Nephron progenitor cell (in vitro differentiated cells): ENCODE results near the gene CRISPLD2.

Source experiments
- DNase-seq: peaks from one replicate; pipeline ENCODE4 v3.0.0; 2021
- H3K27ac Mint-ChIP-seq: 2 replicates; pipeline ENCODE4 v1.8.0; 2021; ENCODE audit warnings: mild to moderate bottlenecking, moderate library complexity, mixed read lengths
- H3K27me3 Mint-ChIP-seq: 2 replicates; pipeline ENCODE4 v1.8.0; 2021; ENCODE audit warnings: mild to moderate bottlenecking, low read depth, mixed read lengths; ENCODE audit not compliant: poor library complexity
- H3K36me3 Mint-ChIP-seq: 2 replicates; pipeline ENCODE4 v1.8.0; 2021; ENCODE audit warnings: low read depth, mixed read lengths
- H3K4me1 Mint-ChIP-seq: 2 replicates; pipeline ENCODE4 v1.8.0; 2021; ENCODE audit warnings: mixed read lengths
- H3K4me3 Mint-ChIP-seq: 2 replicates; pipeline ENCODE4 v1.8.0; 2021; ENCODE audit warnings: mild to moderate bottlenecking, moderate library complexity, mixed read lengths
- H3K9me3 Mint-ChIP-seq: 2 replicates; pipeline ENCODE4 v1.8.0; 2021; ENCODE audit warnings: mild to moderate bottlenecking, moderate library complexity, mixed read lengths
- TF ChIP-seq, protein P1 (sequence below): fragments of 200-600 bp; sonication (generic); IDR thresholded peaks from 2 replicates; pipeline ENCODE4 v1.5.0; 2021; ENCODE audit warnings: antibody characterized with exemption

CRISPLD2 gene

DNA sequence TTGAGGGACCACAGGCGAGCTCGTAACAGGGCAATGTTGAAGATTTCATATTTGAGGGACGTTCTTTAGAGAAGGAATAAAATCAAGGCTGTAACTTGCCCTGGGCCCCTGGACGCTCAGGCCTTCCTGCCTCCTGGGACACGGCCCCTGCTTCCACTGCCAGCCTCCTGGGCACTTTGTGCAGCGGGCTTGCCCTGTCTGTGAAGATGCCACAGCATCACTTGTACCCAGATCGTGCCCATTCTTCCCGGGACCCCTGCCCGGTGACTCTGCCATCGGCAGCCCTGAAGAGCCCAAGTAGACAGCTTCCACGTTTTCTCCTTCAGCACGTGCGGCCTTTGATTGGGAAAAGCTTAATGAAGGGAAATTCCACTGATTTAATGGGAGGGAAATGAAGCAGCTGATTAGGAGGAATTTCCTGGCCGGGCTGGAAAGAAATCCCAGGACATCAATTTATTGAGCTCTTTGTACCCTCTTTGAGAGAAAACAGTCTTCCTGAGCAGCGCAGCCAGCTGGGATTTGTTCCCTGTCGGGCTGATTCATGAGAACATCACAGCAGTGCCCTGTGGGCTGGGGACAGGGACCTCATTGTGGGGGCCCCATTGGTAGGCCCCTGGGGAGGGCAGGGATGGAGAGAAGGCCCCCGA is 71.5 kb downstream of the CRISPLD2 start:
- H3K9me3 Mint-ChIP-seq, result peaks cover 14% of the 10 kb centered on the region
- DNase-seq, result no peak
- peaks cover 23% of the 10 kb centered on the region for H3K27me3 Mint-ChIP-seq
- H3K4me3 Mint-ChIP-seq, result no peak overlapping the region
- H3K27ac Mint-ChIP-seq, result peak overlapping the region; percentile 42
- no peaks in the 10 kb centered on the region for H3K36me3 Mint-ChIP-seq
- H3K4me1 Mint-ChIP-seq, result peaks cover 40% of the 10 kb centered on the region
- TF ChIP-seq, protein P1, sequence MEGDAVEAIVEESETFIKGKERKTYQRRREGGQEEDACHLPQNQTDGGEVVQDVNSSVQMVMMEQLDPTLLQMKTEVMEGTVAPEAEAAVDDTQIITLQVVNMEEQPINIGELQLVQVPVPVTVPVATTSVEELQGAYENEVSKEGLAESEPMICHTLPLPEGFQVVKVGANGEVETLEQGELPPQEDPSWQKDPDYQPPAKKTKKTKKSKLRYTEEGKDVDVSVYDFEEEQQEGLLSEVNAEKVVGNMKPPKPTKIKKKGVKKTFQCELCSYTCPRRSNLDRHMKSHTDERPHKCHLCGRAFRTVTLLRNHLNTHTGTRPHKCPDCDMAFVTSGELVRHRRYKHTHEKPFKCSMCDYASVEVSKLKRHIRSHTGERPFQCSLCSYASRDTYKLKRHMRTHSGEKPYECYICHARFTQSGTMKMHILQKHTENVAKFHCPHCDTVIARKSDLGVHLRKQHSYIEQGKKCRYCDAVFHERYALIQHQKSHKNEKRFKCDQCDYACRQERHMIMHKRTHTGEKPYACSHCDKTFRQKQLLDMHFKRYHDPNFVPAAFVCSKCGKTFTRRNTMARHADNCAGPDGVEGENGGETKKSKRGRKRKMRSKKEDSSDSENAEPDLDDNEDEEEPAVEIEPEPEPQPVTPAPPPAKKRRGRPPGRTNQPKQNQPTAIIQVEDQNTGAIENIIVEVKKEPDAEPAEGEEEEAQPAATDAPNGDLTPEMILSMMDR, result no peak

DNA sequence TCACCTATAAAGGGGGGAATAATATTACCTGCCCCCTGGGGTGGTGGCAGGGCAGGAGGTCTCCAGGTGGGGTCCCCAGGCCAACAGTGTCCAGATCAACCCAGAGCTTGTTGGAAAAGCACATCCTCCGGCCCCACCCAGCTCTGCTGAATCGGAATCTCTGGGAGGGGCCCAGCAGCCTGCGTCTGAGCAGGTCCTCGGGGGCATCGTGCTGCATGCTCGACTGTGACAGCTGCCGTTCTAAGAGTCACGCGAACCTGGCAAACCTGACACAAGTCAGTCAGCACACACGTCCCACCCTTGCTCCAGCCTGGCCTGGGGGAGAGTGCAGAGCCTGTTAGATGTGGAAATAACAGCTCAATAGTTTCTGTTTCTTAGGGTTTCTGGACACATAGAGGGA is 72.3 kb downstream of the CRISPLD2 start:
- Mint-ChIP-seq H3K9me3 (peaks cover 14% of the 10 kb centered on the region), H3K27me3 (peaks cover 23% of the 10 kb centered on the region), H3K4me1 (peaks cover 32% of the 10 kb centered on the region), H3K36me3 (no peaks in the 10 kb centered on the region), H3K4me3 (no peak overlapping the region), H3K27ac (no peak overlapping the region)
- TF ChIP-seq, protein P1, result no peak
- no peak for DNase-seq

DNA sequence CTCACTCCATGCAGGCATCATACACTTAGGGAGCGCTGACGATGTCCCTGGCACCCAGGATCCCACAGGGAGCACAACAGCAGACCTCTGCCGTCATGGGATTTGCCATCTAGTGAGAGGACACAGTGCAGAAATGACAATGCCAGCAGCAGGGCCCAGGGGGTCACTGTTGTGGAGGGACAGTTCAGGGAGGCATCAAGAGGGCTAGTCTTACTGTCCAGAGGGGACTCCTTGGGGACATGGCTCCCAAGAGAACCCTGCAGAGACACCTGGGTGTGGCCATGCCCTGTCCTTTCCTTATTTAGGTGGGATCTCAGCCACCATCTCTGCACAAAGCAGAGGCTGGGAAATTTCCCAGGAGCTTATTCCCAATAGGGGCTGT is 73.7 kb downstream of the CRISPLD2 start:
- Mint-ChIP-seq H3K27me3 (peaks cover 19% of the 10 kb centered on the region), H3K4me1 (peaks cover 28% of the 10 kb centered on the region), H3K36me3 (no peaks in the 10 kb centered on the region), H3K9me3 (peaks cover 12% of the 10 kb centered on the region), H3K27ac (no peak overlapping the region), H3K4me3 (no peak overlapping the region)
- TF ChIP-seq, protein P1, result no peak
- no peak for DNase-seq

GRCh38 chr16:84893849-84894599 is 74.2 kb downstream of the CRISPLD2 start:
- H3K4me1 Mint-ChIP-seq, result peaks cover 22% of the 10 kb centered on the region

GRCh38 chr16:84895016-84895415 is 75.2 kb downstream of the CRISPLD2 start:
- H3K36me3 Mint-ChIP-seq, result no peaks in the 10 kb centered on the region
- TF ChIP-seq, protein P1, result no peak
- peaks cover 15% of the 10 kb centered on the region for H3K4me1 Mint-ChIP-seq
- no peak for DNase-seq
- no peak overlapping the region for H3K4me3 Mint-ChIP-seq
- H3K27me3 Mint-ChIP-seq, result peaks cover 23% of the 10 kb centered on the region
- peaks cover 7% of the 10 kb centered on the region for H3K9me3 Mint-ChIP-seq
- no peak overlapping the region for H3K27ac Mint-ChIP-seq

More at GRCh38 chr16:84893849-84894599, 74.2 kb downstream of the CRISPLD2 start:
- H3K27me3 Mint-ChIP-seq, result peaks cover 22% of the 10 kb centered on the region
- peaks cover 7% of the 10 kb centered on the region for H3K9me3 Mint-ChIP-seq
- no peak for DNase-seq
- H3K4me3 Mint-ChIP-seq, result no peak overlapping the region
- no peaks in the 10 kb centered on the region for H3K36me3 Mint-ChIP-seq
- H3K27ac Mint-ChIP-seq, result no peak overlapping the region
- TF ChIP-seq, protein P1, result no peak
